T-helper 22 cell (primary cell): ENCODE data around the gene DBR1.
"Not testable (repeated sequence)": the region's sequence is repeated elsewhere in the genome, so short reads cannot be mapped to it uniquely, and the experiment has no call there.

Experiments
- DNase-seq: peaks from one replicate; pipeline ENCODE4 v3.0.0-alpha.2; 2020; ENCODE audit warnings: low read depth

Gene DBR1

DNA sequence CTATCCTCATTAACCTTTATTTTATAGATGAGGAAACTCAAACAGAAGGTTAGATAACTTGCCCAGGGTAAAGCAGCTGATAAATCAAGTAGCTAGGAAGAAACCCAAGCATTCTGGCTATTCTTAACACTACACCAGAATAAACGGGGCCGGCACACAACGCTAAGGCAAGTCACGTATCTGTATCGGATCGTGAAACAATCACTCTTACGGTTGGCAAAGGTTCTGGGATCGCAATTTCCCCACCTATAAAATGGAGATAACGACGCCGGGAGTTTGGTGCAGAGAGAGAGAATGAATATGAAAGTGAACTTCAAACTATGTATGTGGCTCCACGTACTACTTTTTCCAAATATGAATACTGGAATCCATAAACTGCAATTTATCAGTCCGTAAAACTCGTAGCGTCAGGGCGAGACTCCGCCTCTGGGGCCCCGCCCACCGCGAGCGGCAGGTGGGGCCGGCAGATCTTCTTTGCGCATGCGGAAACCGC lies 12.1 kb upstream of the DBR1 start:
- peak; percentile 77 for DNase-seq

DNA sequence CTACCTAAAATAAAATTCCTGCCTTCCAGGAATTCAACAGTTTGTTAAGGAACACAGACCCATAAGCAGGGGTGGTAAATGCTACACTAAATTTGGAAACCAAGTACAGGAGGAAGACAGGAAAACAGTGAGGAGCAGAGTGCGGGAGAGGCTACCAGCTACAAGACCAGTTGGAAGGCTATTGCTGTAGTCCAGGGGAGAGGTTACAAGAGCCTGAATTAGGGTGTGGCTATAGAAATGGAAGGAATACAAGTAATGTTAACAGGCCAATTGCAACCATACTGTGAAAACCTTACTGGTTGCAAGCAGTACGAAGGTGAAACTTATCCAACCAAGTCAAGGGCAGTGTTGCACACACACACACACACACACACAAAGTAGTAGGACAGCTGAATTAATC lies 11.5 kb upstream of the DBR1 start:
- no peak for DNase-seq

GRCh38 chr3:138184994-138185393 lies 10.3 kb upstream of the DBR1 start:
- no peak for DNase-seq

DNA sequence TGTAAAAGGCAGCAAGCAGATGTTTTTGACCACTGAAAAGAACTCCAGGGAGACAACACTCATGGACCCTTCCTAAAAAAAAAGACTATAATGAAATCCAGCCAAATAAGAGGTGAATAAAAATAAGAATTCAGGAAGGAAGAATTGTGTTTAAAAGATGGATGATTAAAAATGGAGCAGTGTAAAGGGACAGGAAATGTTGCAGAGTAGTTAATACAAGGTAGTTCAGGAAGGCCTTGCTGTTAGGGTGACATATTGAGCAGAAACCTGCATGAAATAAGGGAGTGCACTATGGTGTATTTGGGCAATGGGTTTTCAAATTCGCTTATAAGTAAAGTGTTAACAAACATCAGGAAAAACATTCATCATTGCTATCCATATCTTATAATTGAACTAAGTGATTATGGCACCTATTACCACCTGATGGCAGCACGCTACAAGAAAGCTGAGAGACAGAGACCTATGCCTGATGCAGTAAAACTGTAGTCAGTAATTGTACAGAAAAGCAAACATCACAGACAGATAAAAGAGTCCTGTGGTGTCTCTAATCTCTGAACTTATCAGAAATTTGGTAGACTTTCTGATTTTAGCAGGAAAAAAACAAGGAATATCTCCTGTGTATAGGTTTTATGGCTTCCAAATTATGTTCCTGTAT lies 5.8 kb upstream of the DBR1 start:
- DNase-seq = no peak

DNA sequence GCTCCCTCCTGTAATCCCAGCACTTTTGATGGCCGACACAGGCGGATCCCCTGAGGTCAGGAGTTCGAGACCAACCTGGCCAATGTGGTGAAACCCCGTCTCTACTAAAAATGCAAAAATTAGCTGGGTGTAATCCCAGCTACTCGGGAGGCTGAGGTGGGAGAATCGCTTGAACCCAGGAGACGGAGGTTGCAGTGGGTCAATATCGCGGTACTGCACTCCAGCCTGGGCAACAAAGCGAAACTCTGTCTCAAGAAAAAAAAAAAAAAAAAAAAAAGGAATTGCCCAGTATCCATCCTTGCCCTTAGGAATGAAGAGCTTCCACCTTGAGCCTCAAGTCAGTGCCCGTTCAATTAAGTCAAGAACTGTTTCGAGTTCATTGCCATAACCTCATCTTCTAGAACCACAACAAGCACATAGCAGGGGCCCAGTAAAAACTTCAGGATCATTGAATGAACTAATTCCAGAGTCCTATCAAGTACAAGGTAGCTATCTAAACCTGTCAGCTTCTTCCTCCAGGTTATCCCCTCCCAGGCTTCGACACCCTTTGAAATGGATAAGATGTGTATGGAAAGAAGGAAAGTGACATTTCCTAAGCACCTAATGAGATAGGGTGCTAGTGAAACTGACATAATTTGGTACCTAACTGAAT lies 826 bp downstream of the DBR1 start:
- no peak for DNase-seq

GRCh38 chr3:138172625-138173024 lies 2.1 kb downstream of the DBR1 start:
- DNase-seq = no peak

GRCh38 chr3:138165061-138165460 lies 9.7 kb downstream of the DBR1 start:
- no peak for DNase-seq

DNA sequence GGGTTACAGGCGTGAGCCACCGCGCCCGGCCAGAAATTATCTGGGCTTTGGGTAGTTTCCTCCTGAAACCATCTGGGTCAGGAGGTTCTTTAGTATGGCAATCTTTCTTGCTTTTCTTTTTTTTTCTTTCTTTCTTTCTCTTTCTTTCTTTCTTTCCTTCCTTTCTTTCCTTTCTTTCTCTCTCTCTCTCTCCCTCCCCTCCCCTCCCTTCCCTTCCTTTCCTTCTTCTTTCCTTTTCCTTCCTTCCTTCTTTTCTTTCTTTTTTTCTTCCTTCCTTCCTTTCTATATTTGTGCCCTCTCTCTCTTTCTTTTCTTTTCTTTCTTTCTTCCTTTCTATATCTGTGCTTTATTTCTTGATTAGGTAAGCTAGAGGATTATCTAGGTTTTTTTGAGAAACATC lies 17.0 kb downstream of the DBR1 start:
- DNase-seq = no peak

- DNase-seq = no peak
Measured at GRCh38 chr3:138154534-138154933, 20.2 kb downstream of the DBR1 start.

GRCh38 chr3:138148503-138148902 lies 26.2 kb downstream of the DBR1 start:
- DNase-seq = no peak

DNA sequence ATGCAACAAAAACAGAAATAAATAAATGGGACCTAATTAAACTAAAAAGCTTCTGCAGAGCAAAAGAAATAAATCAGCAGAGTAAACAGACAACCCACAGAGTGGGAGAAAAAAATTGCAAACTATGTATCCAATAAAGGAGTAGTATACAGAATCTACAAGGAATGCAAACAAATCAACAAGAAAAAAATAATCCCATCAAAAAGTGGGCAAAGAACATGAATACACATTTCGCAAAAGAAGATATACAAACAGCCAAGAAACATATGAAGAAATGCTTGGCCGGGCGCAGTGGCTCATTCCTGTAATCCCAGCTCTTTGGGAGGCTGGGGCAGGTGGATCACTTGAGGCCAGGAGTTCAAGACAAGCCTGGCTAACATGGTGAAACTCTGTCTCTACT lies 32.5 kb downstream of the DBR1 start:
- not testable (repeated sequence) for DNase-seq

DNA sequence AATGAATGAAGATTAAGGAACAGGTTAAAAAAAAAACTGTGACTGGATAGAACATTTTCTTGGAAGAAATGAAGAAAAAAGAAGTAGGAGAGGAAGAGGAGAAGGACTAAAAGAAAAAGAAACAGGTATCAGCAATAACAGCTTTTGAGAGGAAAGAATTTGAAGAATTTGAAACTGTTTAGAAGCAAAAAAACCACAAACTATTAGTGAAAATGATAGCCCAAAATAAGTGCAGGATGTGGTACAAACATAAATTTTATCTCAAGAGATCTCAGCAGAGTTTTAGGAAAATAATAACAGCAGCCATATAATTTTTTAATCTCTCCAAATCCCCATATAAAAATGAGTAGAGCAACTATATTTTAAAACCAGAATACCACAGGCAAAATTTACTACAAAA lies 33.8 kb downstream of the DBR1 start:
- DNase-seq = no peak

DNA sequence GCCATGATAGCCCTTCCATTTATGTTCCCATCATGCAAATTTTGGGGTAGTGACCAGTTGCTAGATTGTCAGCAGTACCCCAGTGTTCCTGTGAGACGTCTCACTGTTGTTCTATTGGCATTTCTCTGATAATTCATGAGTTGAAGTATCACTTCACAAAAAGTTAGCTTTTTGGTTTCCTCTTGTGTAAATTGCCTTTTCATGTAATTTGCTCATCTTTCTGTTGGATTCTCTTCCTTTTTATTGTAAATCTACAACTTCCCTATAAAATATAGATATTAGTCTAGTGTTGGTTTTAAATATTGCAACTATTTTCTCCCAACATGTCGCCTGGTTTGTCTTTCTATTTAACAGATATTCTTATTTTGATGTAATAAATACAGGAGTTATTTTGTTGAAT lies 35.0 kb downstream of the DBR1 start:
- DNase-seq = no peak

- DNase-seq = no peak
Measured at GRCh38 chr3:138137861-138138260, 36.9 kb downstream of the DBR1 start.

DNA sequence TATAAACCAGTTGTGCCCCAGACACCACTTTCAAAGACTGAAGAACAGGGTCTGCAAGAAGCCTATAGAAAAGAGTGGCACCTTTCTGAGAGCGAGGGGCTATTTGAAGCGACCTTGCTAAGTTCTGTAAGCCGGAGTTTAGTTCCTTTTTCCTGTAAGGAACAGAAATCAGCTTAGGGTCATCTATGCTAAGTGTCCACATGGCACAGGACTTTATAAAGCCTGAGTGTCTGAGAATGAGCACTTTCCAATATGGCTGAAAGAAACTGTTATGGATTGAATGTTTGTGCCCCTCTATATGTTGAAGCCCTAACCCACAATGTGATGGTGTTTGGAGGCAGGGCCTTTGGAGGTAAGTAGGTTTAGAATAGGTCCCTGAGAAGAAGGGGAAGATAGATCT lies 38.5 kb downstream of the DBR1 start:
- DNase-seq = no peak

DNA sequence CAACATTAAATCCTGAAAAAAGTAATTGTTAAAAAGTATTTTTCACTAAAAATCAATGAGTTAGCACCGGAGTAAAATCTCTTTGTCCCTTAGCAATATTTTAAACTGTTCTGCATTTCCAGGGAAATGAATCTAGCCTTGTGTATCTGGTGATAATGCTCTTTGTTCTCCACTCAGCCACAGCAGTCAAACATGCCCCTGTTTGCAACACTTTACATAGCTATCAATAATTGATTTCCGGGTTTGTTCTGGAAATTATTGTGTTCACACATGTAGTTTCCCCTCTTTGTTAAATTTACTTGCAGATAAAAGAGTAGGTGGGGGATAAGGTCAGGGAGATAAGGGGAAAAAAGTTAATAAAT lies 38.9 kb downstream of the DBR1 start:
- no peak for DNase-seq

DNA sequence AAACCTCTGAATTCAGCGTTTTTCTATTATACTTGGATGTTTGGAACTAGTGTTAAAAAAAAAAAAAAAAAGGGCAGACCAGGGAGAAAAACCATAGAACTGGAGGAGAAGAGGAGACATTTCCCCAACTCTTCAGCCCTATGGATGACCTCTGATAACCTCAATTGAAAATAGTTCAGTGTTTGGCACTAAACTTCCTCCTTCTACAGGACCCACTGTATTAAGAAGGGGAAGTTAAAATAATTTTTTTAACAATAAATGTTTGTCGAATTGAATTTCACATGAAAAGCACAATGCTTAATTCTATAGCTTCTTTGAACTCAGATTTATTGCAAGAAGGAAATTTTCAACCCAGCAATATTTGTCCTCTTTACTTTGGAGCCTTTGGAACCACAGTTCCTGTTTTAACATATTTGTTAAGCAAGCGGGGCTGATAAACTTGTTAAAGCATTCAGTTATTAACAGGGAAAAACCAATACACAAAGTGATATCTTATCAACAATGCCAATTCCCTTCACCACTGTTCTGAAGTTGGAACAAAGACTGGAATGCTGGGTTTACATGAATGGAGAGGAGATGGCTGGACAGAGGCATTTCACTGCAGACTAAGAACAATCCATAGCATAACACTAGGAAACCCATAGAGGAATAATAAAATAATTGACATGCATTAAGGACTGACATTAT lies 39.4 kb downstream of the DBR1 start:
- no peak for DNase-seq

GRCh38 chr3:138132239-138132638 lies 42.5 kb downstream of the DBR1 start, which contains the start of gene A4GNT:
A4GNT (minus strand) TSS chr3:138132390; CDS start chr3:138131256, 1,134 bp downstream.
- no peak for DNase-seq

DNA sequence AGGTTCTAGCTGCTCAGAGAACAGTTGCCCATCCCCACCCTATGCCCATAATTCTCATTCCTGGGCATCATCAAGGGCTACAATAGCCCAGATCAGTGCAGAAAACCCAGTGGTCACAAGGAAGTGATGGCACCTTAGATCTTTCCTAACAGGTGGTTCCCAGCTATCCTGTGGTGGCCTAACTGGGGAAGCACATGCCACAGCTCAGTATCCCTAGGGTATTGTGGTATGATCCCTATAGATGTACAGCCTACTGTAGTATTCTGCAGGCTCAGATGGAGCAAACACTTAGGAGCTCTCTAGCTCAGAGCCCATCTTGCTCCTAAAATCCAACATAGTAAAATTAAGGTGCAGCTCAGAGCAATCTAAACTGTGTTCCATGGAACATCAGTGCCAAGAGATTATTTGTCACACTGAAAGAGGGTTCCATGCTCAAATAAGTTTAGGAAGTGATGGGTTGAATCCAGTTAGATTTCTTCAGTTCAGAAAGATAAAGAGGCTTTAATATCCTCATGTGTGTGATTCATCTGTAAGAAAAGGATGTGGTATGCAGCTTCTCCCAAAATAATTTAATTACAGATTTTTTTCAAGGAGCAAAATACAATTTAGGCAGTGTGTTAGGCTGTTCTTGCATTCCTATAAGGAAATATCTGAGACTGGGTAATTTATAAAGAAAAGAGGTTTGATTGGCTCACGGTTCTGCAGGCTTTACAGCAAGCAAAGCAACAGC lies 46.9 kb downstream of the DBR1 start:
- no peak for DNase-seq

DNA sequence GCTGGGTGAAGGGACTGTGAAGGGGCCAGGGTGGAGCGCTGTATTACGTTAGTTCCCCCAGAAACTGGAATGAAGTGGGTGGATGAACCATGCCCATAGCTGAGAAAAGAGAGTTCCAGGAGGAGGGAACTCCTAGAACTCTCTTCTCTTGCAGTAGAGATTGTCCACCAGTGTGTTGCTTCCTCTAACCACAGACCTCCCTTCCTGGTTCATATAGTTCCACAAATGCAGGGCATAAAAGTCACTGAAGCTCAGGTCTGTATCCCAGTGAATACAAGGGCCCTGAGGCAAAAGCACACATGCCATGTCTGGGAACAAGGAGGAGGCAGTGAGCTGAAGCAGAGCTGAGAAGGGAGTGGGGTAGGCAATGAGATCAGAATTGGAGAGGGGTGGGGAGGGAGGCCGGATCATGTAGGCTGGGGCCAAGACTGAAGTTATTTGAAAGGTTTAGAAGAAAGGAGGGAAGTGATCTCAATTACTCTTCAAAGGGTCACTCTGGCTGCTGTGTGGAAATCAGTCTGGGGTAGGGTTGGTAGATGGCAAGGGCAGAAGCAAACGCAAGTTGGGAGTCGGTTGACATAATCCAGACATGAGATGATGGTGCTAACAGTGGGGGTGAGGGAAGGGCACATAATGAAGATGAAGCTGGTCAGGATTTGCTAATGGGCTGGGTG lies 49.0 kb downstream of the DBR1 start:
- no peak for DNase-seq

GRCh38 chr3:138124706-138125355 lies 49.9 kb downstream of the DBR1 start:
- DNase-seq = no peak

- no peak for DNase-seq
Measured at GRCh38 chr3:138124188-138124587, 50.5 kb downstream of the DBR1 start.
